GM19099 (cell line): ENCODE measurements around the gene MMEL1.

ENCODE experiments used
- POLR2A ChIP-seq: IDR thresholded peaks from 3 replicates; pipeline ENCODE4 v1.6.1; 2011; ENCODE audit warnings: low read depth; ENCODE audit not compliant: insufficient read length; ENCODE audit errors: extremely low read depth

MMEL1 gene

GRCh38 chr1:2558861-2559260 is 74.0 kb downstream of the MMEL1 start:
- no peak for TF ChIP-seq POLR2A

GRCh38 chr1:2558420-2558819 is 74.4 kb downstream of the MMEL1 start:
- TF ChIP-seq POLR2A: no peak

GRCh38 chr1:2557482-2558400 is 75.1 kb downstream of the MMEL1 start:
- TF ChIP-seq POLR2A: no peak

- peak; percentile 63 for TF ChIP-seq POLR2A
Measured at GRCh38 chr1:2556678-2557481, 75.9 kb downstream of the MMEL1 start.

- TF ChIP-seq POLR2A: peak; percentile 61
Measured at GRCh38 chr1:2556277-2556677, 76.5 kb downstream of the MMEL1 start, which contains the start of gene TNFRSF14. TNFRSF14 (plus strand) TSS chr1:2556371; CDS start chr1:2556665, 294 bp downstream.

GRCh38 chr1:2555634-2556276 is 77.1 kb downstream of the MMEL1 start:
- TF ChIP-seq POLR2A: peak; percentile 50

GRCh38 chr1:2554621-2555387 is 78.0 kb downstream of the MMEL1 start:
- peak; percentile 14 for TF ChIP-seq POLR2A

GRCh38 chr1:2553871-2554620 is 78.8 kb downstream of the MMEL1 start:
- no peak for TF ChIP-seq POLR2A

GRCh38 chr1:2552189-2552588 is 80.6 kb downstream of the MMEL1 start:
- TF ChIP-seq POLR2A: no peak

GRCh38 chr1:2549367-2550029 is 83.3 kb downstream of the MMEL1 start:
- TF ChIP-seq POLR2A: peak; percentile 32

GRCh38 chr1:2548068-2548589 is 84.7 kb downstream of the MMEL1 start:
- no peak for TF ChIP-seq POLR2A

GRCh38 chr1:2547210-2548067 is 85.4 kb downstream of the MMEL1 start:
- peak; percentile 17 for TF ChIP-seq POLR2A
